ENCODE data around the gene CTXND2. TPM values are rescaled to one million over a fixed set of nuclear protein-coding genes. Genes with fewer than 3 reads are reported as not detected.
A peak's percentile ranks its signal among the peaks of the same experiment; 100 is the strongest.
"Not testable (repeated sequence)": the region's sequence is repeated elsewhere in the genome, so short reads cannot be mapped to it uniquely, and the experiment has no call there.

Gene CTXND2
- total RNA-seq, 1 experiment from 2014 or later = not detected

DNA sequence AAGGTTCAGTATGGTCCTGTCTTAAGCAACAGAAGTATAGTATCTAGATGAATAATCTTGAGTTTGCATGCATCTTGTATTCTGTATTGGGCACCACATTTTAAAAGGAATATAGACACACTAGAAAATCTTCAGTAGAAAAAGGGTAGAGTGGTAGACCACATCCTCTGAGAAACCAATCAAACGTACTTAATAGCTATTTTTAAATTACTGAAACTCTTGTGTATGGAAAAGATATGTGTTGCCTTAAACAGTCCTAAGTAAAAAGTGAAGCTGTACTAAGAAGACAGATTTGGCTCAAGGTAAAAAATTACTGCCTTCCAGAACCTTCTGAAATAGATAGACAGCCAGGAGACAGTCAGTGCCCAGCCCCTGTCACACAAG, 3.1 kb downstream of the CTXND2 start:
- DNase-seq (ENCODE audit: low spot score) = no peak

GRCh38 chr1:150893336-150893913, 6.5 kb downstream of the CTXND2 start:
- DNase-seq (ENCODE audit: low spot score) = no peak

DNA sequence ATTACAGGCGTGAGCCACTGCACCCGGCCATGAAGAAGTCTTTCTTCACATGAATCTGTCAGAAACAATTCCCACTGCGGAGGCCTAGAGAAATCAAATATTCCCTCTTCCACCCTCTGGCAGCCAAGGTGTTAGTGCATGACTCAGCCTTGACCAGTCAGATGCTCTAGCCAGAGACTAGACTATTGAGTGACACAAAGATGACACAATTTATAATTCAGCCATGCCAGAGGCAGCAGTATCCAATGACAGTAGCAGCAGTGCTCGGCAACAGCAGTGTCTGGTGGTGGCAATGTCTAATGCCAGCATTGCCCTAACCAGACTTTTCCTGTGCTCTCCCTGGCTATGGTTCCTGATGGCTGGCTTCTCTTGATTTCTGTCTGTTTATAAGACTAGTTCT, 8.7 kb downstream of the CTXND2 start:
- no peak for DNase-seq (ENCODE audit: low spot score)

- DNase-seq (ENCODE audit: low spot score) = not testable (repeated sequence)
Observed at GRCh38 chr1:150899795-150900194, 12.9 kb downstream of the CTXND2 start.

DNA sequence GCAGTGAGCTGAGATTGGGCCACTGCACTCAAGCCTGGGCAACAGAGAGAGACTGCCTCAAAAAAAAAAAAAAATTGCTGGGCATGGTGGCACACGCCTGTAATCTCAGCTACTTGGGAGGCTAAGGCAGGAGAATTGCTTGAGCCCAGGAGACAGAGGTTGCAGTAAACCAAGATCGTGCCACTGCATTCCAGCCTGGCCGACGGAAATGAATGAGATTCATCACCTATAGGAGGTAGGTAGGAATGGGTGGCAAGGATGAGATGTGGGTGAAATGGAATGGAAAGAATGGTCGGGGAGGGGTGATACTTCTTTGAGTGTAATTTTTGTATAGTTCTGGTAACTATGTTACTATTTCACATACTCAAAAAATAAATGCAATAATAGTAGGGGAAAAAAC, 15.4 kb downstream of the CTXND2 start:
- DNase-seq (ENCODE audit: low spot score) = no peak

- no peak for DNase-seq (ENCODE audit: low spot score)
Observed at GRCh38 chr1:150902751-150903150, 15.8 kb downstream of the CTXND2 start.

- DNase-seq (ENCODE audit: low spot score) = no peak
Observed at GRCh38 chr1:150905301-150905700, 18.4 kb downstream of the CTXND2 start.

GRCh38 chr1:150906329-150906728, 19.4 kb downstream of the CTXND2 start:
- peak; percentile 36 for DNase-seq (ENCODE audit: low spot score)

GRCh38 chr1:150906813-150907212, 19.9 kb downstream of the CTXND2 start:
- DNase-seq (ENCODE audit: low spot score) = no peak

GRCh38 chr1:150909585-150910180, 22.7 kb downstream of the CTXND2 start:
- DNase-seq (ENCODE audit: low spot score) = no peak

DNA sequence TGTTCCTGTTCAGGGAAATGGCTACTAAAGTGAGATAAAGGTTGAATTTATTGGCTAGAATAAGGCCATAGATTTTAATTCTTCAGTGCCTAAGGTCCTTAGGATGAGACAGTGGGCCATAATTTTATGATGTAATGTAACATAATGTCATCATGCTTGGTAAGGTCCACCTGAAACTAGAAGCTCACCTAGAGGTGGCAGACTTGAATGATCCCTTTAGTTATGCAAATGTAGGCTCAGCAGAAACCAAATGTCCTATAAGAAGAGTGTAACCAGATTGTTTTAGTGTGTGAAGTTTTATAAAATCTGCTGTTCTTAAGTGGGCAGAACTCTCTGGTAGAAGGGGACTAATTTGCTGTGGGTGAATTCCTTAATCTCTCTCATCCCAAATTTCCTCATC, 25.7 kb downstream of the CTXND2 start:
- DNase-seq (ENCODE audit: low spot score) = no peak

GRCh38 chr1:150917387-150917786, 30.5 kb downstream of the CTXND2 start:
- DNase-seq (ENCODE audit: low spot score) = no peak

DNA sequence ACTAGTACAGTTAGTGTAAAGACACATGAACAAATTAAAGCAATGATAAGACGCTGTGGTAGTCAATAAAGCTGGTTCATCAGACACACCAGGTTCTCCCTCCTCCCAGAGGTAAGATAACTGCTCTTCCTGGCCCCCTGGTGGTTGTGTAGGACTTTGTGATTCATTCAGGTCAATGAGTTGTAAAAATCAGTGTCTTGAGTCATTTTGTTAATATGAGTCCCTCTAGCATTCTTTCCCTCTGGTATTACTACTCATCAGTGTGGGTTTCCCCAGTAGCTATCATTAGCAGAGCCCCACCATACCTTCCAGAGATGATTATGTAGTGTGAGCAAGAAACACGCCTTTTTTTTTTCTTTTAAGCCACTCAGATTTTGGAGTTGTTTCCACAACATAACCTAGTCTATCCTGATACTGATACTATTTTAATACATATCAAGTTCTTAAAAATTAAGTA, 35.6 kb downstream of the CTXND2 start:
- peak; percentile 91 for DNase-seq (ENCODE audit: low spot score)

- no peak for DNase-seq (ENCODE audit: low spot score)
Observed at GRCh38 chr1:150925080-150925479, 38.1 kb downstream of the CTXND2 start.

DNA sequence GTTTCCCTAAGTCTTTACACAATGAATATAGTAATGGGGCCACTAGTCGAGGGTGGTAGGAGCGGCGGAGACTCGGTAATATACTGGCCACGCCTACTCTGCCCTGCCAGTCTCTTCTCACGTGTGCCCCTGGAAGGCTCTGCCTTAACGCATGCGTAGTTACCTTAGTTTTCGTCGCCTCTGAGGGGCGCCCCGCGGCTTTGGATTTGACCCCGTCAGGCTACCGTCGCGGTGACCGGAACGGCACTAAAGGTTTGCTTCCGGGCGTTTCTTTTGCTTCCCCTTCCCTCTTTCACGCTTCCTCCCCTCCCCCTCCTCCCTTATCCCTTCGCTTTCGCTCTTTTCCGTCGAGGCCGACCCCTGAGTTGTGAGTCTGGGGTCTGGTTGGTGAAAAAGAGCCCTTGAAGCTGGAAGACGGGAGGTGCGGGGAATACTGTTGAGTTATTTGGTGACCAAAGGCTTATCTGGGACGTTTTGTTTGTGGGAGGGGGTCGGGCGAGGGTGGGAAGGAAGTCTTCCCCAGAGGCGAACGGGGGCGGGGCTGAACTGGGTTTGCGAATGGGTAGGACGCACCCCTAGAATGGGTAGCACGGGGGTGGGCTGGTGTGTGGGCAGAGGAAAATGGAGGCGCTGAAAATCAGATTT, 39.3 kb downstream of the CTXND2 start, which contains the start of gene SETDB1:
Gene SETDB1 (plus strand): TSS at position 267 of the 645 bp plus-strand sequence. CDS start 1,352 bp downstream, outside the sequence.
- DNase-seq (ENCODE audit: low spot score) = peak; percentile 96

GRCh38 chr1:150927624-150928023, 40.7 kb downstream of the CTXND2 start:
- no peak for DNase-seq (ENCODE audit: low spot score)

DNA sequence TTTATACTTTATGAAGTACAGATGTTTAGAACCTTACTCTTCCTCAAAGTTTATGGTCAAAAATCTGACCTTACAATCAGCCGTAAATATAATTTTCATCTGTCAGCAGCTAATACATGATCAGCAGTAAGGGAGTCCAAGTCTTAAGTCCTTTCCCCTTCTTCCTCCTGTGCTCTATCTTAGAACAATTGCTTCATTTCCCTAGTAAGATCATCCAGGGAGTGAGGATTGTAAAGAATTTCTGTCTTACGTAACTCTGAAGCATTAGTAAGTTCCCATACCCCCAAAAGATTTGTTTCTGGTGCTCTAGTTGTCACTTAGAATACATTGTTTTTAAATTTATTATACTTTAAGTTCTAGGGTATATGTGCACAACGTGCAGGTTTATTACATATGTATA, 41.4 kb downstream of the CTXND2 start:
- no peak for DNase-seq (ENCODE audit: low spot score)

GRCh38 chr1:150928775-150929174, 41.8 kb downstream of the CTXND2 start:
- not testable (repeated sequence) for DNase-seq (ENCODE audit: low spot score)

- peak; percentile 47 for DNase-seq (ENCODE audit: low spot score)
Observed at GRCh38 chr1:150931773-150932172, 44.8 kb downstream of the CTXND2 start.

DNA sequence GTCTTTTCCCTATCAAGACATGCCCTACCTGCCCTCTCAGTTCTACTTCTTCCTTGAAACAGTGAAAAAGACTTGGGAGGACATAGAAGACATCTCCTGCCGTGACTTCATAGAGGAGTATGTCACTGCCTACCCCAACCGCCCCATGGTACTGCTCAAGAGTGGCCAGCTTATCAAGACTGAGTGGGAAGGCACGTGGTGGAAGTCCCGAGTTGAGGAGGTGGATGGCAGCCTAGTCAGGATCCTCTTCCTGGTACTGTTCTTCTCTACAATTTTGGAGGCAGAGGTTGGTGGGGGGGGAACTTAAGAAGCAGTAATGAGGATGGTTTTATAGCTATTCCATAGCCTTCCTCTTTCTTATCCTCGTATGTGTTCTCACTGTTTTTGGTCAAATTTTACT, 57.9 kb downstream of the CTXND2 start:
- DNase-seq (ENCODE audit: low spot score) = no peak

- DNase-seq (ENCODE audit: low spot score) = no peak
Observed at GRCh38 chr1:150954708-150955107, 67.8 kb downstream of the CTXND2 start.

DNA sequence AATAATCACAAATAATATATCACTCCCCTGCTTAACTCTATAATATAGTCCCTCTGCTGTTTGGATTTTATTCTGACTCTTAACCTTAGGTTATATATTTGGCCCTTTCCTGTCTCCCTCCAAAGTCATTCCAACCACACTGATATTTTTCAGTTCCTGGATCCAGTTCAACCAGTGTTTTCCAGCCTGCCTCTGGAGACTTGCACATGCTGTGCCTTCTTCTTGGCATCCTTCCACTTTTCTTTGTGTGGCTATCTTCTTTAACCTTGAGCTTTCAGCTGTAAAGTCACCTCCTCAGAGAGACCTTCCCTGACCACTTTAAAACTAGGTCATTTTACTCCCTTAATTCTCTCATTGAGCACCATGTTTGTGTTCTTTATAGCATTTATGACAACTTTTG, 68.3 kb downstream of the CTXND2 start:
- no peak for DNase-seq (ENCODE audit: low spot score)

- DNase-seq (ENCODE audit: low spot score) = no peak
Observed at GRCh38 chr1:150957666-150958065, 70.7 kb downstream of the CTXND2 start.
